ENCODE data around the gene MYRIP. TPM values are rescaled to one million over a fixed set of nuclear protein-coding genes. Genes with fewer than 3 reads are reported as not detected.

Gene MYRIP
- polyA plus RNA-seq, 10 donors: 0.83 to 1.5 (median 1.1) TPM

GRCh38 chr3:40187945-40188344, 378.5 kb downstream of the MYRIP start:
- DNase-seq: no peak

- DNase-seq: no peak
These were observed 379.7 kb downstream of the MYRIP start for GRCh38 chr3:40189118-40189517.

GRCh38 chr3:40190056-40190455, 380.6 kb downstream of the MYRIP start:
- no peak for DNase-seq

- no peak for DNase-seq
These were observed 381.8 kb downstream of the MYRIP start for GRCh38 chr3:40191251-40191650.

GRCh38 chr3:40191850-40192448, 382.5 kb downstream of the MYRIP start:
- DNase-seq: peak; percentile 34 to 58 (median 55)

GRCh38 chr3:40192628-40193027, 383.2 kb downstream of the MYRIP start:
- no peak for DNase-seq

- no peak for DNase-seq
These were observed 387.6 kb downstream of the MYRIP start for GRCh38 chr3:40196966-40197365.

- DNase-seq: no peak
These were observed 391.4 kb downstream of the MYRIP start for GRCh38 chr3:40200692-40201316.

GRCh38 chr3:40201770-40202169, 392.4 kb downstream of the MYRIP start:
- DNase-seq: no peak

- DNase-seq: no peak
These were observed 397.1 kb downstream of the MYRIP start for GRCh38 chr3:40206522-40206921.

GRCh38 chr3:40207796-40208195, 398.4 kb downstream of the MYRIP start:
- no peak for DNase-seq

- DNase-seq: no peak
These were observed 398.8 kb downstream of the MYRIP start for GRCh38 chr3:40208251-40208650.

- DNase-seq: no peak
These were observed 402.2 kb downstream of the MYRIP start for GRCh38 chr3:40211579-40211978.

GRCh38 chr3:40213556-40213955, 404.1 kb downstream of the MYRIP start:
- no peak for DNase-seq

GRCh38 chr3:40215015-40215414, 405.6 kb downstream of the MYRIP start:
- no peak for DNase-seq

GRCh38 chr3:40216471-40216870, 407.1 kb downstream of the MYRIP start:
- peak in 2 of 3 donors; percentile 19 to 58 for DNase-seq

- no peak for DNase-seq
These were observed 414.4 kb downstream of the MYRIP start for GRCh38 chr3:40223856-40224255.

- no peak for DNase-seq
These were observed 415.5 kb downstream of the MYRIP start for GRCh38 chr3:40224796-40225515.

GRCh38 chr3:40226636-40227035, 417.2 kb downstream of the MYRIP start:
- DNase-seq: no peak

- DNase-seq: no peak
These were observed 419.5 kb downstream of the MYRIP start for GRCh38 chr3:40228792-40229350.

- DNase-seq: peak in 1 of 3 donors; percentile 7
These were observed 420.0 kb downstream of the MYRIP start for GRCh38 chr3:40229386-40229785.

- no peak for DNase-seq
These were observed 420.6 kb downstream of the MYRIP start for GRCh38 chr3:40229963-40230362.

- no peak for DNase-seq
These were observed 421.0 kb downstream of the MYRIP start for GRCh38 chr3:40230382-40230781.

Measured in muscle of back (tissue), 11 donors.